Activated B cell treated with CpG ODN at 0.5 μM for 24 hours (primary cell): ENCODE results near the gene SRRT. TPM values are rescaled to one million over a fixed set of nuclear protein-coding genes. Genes with fewer than 3 reads are reported as not detected.

Experiments used
- ATAC-seq: fragments of 200-7000 bp; cut with Tn5 transposase; one replicate; pipeline ENCODE4 v1.10.0; 2021; ENCODE audit warnings: low read depth, mild to moderate bottlenecking, moderate library complexity
- CTCF ChIA-PET: fragments of 350-600 bp; sonication (Branson Sonifier 250); formaldehyde crosslinking; loops from one replicate; lab custom pipeline; 2021; ENCODE audit warnings: antibody characterized with exemption; lab: Charles Lee
- POLR2A ChIA-PET: fragments of 350-600 bp; sonication (Branson Sonifier 250); formaldehyde crosslinking; loops from one replicate; lab custom pipeline; 2021; ENCODE audit warnings: antibody characterized with exemption; lab: Charles Lee
- DNase-seq: peaks from one replicate; pipeline ENCODE4 v3.0.0; 2022
- H3K27ac Mint-ChIP-seq: one replicate; pipeline ENCODE4 v1.8.0; 2020; ENCODE audit warnings: mixed read lengths
- H3K27me3 Mint-ChIP-seq: one replicate; pipeline ENCODE4 v1.8.0; 2021; ENCODE audit warnings: mixed read lengths
- H3K36me3 Mint-ChIP-seq: one replicate; pipeline ENCODE4 v1.8.0; 2021; ENCODE audit warnings: low read depth, mixed read lengths
- H3K4me1 Mint-ChIP-seq: one replicate; pipeline ENCODE4 v1.8.0; 2021; ENCODE audit warnings: mixed read lengths
- H3K4me3 Mint-ChIP-seq: one replicate; pipeline ENCODE4 v1.8.0; 2020; ENCODE audit warnings: mild to moderate bottlenecking, mixed read lengths
- H3K9me3 Mint-ChIP-seq: one replicate; pipeline ENCODE4 v1.8.0; 2020; ENCODE audit warnings: mixed read lengths
- CTCF ChIP-seq: fragments of 200-600 bp; IDR thresholded peaks from one replicate; pipeline ENCODE4 v1.8.0; 2022; ENCODE audit warnings: antibody characterized with exemption, mild to moderate bottlenecking
- intact Hi-C: fragments of 100-400 bp; cut with micrococcal nuclease; formaldehyde crosslinking; loops from one replicate; pipeline ENCODE4 v1.15.1; 2024
- total RNA-seq: library from RNA; stranded (reverse); gene quantifications from 2 replicates; pipeline ENCODE4 v1.2.3, GENCODE V29; 2022

Gene SRRT
- total RNA-seq, 1 donor from 2014 or later, result 244 TPM

- CTCF ChIA-PET, result interaction anchor here (0.9 to 1.4 kb wide), 2 partner anchors 189 to 242 kb away, joined by 3 to 4 read pairs; partner anchors contain the start of gene POP7
These were observed 20.7 kb downstream of the SRRT start, which contains the start of gene ACHE for GRCh38 chr7:100895701-100895955. TSS of gene ACHE (minus strand) at chr7:100895888. CDS start at chr7:100894232, 1,656 bp downstream.

GRCh38 chr7:100895956-100896731 is 21.2 kb downstream of the SRRT start:
- POLR2A ChIA-PET, result interaction anchor here (0.6 to 1.5 kb wide), 2 partner anchors 21 to 24 kb away, joined by 4 to 16 read pairs; partner anchors contain the start of gene SRRT
- Mint-ChIP-seq H3K9me3 (no peaks in the 10 kb centered on the region), H3K27me3 (peaks cover 41% of the 10 kb centered on the region), H3K27ac (peak overlapping the region; percentile 36), H3K4me1 (peaks cover 14% of the 10 kb centered on the region), H3K36me3 (no peaks in the 10 kb centered on the region), H3K4me3 (peak overlapping the region; percentile 84)
- DNase-seq (no peak), ATAC-seq (peak; percentile 17)
- TF ChIP-seq CTCF, result no peak
- intact Hi-C loops, result loop anchor here (1.0 kb wide), 1 partner anchor 9 kb away; no protein-coding TSS in a partner anchor
- CTCF ChIA-PET, result interaction anchor here (0.9 to 1.4 kb wide), 2 partner anchors 190 to 241 kb away, joined by 3 to 4 read pairs; partner anchors contain the start of gene POP7

More at GRCh38 chr7:100895701-100895955, 20.7 kb downstream of the SRRT start, which contains the start of gene ACHE:
- Mint-ChIP-seq H3K9me3 (no peaks in the 10 kb centered on the region), H3K36me3 (no peaks in the 10 kb centered on the region), H3K27me3 (peaks cover 39% of the 10 kb centered on the region), H3K4me3 (peak within 1 kb of the TSS; percentile 84), H3K27ac (peak within 1 kb of the TSS; percentile 36), H3K4me1 (peaks cover 16% of the 10 kb centered on the region)
- POLR2A ChIA-PET, result interaction anchor here (1.0 to 1.5 kb wide), 2 partner anchors 20 to 94 kb away, joined by 3 to 16 read pairs; partner anchors contain the start of gene SRRT
- ATAC-seq, result peak; percentile 15
- intact Hi-C loops, result loop anchor here (1.0 kb wide), 1 partner anchor 8 kb away; no protein-coding TSS in a partner anchor
- TF ChIP-seq CTCF, result no peak
- DNase-seq, result no peak

GRCh38 chr7:100896732-100897608 is 22.1 kb downstream of the SRRT start:
- no peak overlapping the region for H3K27ac Mint-ChIP-seq
- H3K36me3 Mint-ChIP-seq, result no peaks in the 10 kb centered on the region
- H3K4me3 Mint-ChIP-seq, result peak overlapping the region; percentile 84
- DNase-seq, result peak; percentile 67
- peaks cover 35% of the 10 kb centered on the region for H3K27me3 Mint-ChIP-seq
- ChIA-PET POLR2A (interaction anchor here (0.6 kb wide), 1 partner anchor 25 kb away, joined by 4 read pairs; no protein-coding TSS in a partner anchor), CTCF (interaction anchor here (1.1 to 2.8 kb wide), 2 partner anchors 162 to 180 kb away, joined by 5 to 24 read pairs; no protein-coding TSS in a partner anchor)
- no peak for TF ChIP-seq CTCF
- peak; percentile 63 for ATAC-seq
- intact Hi-C loops, result loop anchor here (1.0 kb wide), 2 partner anchors 162 to 180 kb away; no protein-coding TSS in a partner anchor
- no peaks in the 10 kb centered on the region for H3K9me3 Mint-ChIP-seq
- peaks cover 10% of the 10 kb centered on the region for H3K4me1 Mint-ChIP-seq

GRCh38 chr7:100897772-100898454 is 23.0 kb downstream of the SRRT start:
- Mint-ChIP-seq H3K27ac (no peak overlapping the region), H3K4me1 (peaks cover 10% of the 10 kb centered on the region), H3K36me3 (no peaks in the 10 kb centered on the region), H3K9me3 (no peaks in the 10 kb centered on the region), H3K27me3 (peaks cover 27% of the 10 kb centered on the region), H3K4me3 (no peak overlapping the region)
- DNase-seq (no peak), ATAC-seq (no peak)
- intact Hi-C loops, result loop anchor here (1.0 kb wide), 2 partner anchors 161 to 179 kb away; no protein-coding TSS in a partner anchor
- CTCF ChIA-PET, result interaction anchor here (0.6 to 2.8 kb wide), 4 partner anchors 8 to 296 kb away, joined by 3 to 24 read pairs (median 4); partner anchors contain the start of gene UFSP1
- TF ChIP-seq CTCF, result no peak
- POLR2A ChIA-PET, result interaction anchor here (0.6 kb wide), 1 partner anchor 161 kb away, joined by 3 read pairs; no protein-coding TSS in a partner anchor
